ENCODE data around the gene SLC17A2.

SLC17A2 gene

GRCh38 chr6:25954756-25955155 is 24.3 kb upstream of the SLC17A2 start:
- Histone ChIP-seq H3K4me1 (ENCODE audit: control insufficient read depth, insufficient read depth, low read length) (no peaks in the 10 kb centered on the region), H3K4me3 (ENCODE audit: low read depth, low read length) (no peak overlapping the region), H3K27ac (ENCODE audit: extremely low read depth, low read depth, low read length) (no peak overlapping the region), H3K36me3 (ENCODE audit: control insufficient read depth in 2 of 2, insufficient read depth in 1 of 2, low read length in 2 of 2) (no peaks in the 10 kb centered on the region), H3K9me3 (ENCODE audit: control insufficient read depth, insufficient read depth, low read depth, low read length) (no peaks in the 10 kb centered on the region)
- CTCF ChIA-PET, result interaction anchor here (0.6 to 0.8 kb wide), 2 partner anchors 110 to 166 kb away, joined by 4 to 6 read pairs; no protein-coding TSS in a partner anchor
- TF ChIP-seq ZNF416 (tag by site-specific recombination; IDR thresholded peaks at IDR 0.05), result no peak
- TF ChIP-seq ZNF280C (tag by site-specific recombination; IDR thresholded peaks at IDR 0.05), result no peak
- TF ChIP-seq ZNF155 (tag by site-specific recombination; IDR thresholded peaks at IDR 0.05), result no peak
- no peak for TF ChIP-seq ZNF174 (tag by site-specific recombination; IDR thresholded peaks at IDR 0.05)
- TF ChIP-seq ZNF639 (tag by site-specific recombination; IDR thresholded peaks at IDR 0.05), result no peak
- TF ChIP-seq IKZF3 (tag by site-specific recombination; IDR thresholded peaks at IDR 0.05), result no peak
- no peak for TF ChIP-seq ZFHX2 (tag by site-specific recombination; conservative IDR thresholded peaks at IDR 0.05)
- TF ChIP-seq ZNF623 (tag by site-specific recombination; IDR thresholded peaks at IDR 0.05), result no peak
- no peak for TF ChIP-seq ZNF146 (tag by site-specific recombination; IDR thresholded peaks at IDR 0.05)
- no peak for TF ChIP-seq ZNF768 (tag by site-specific recombination; IDR thresholded peaks at IDR 0.05)
- no peak for TF ChIP-seq ZNF311 (tag by site-specific recombination; IDR thresholded peaks at IDR 0.05; ENCODE audit: borderline replicate concordance)
- TF ChIP-seq ZNF274 (IDR thresholded peaks at IDR 0.05; ENCODE audit: low read length), result no peak
- TF ChIP-seq ZNF274 (tag by site-specific recombination; IDR thresholded peaks at IDR 0.05; ENCODE audit: borderline replicate concordance), result no peak
- no peak for TF ChIP-seq ZNF335 (tag by site-specific recombination; conservative IDR thresholded peaks at IDR 0.05)
- TF ChIP-seq GLIS2 (tag by site-specific recombination; IDR thresholded peaks at IDR 0.05), result no peak
- no peak for TF ChIP-seq ZFP69B (tag by site-specific recombination; IDR thresholded peaks at IDR 0.05)
- TF ChIP-seq ZFP37 (tag by site-specific recombination; IDR thresholded peaks at IDR 0.05), result no peak
- TF ChIP-seq PRDM4 (tag by site-specific recombination; IDR thresholded peaks at IDR 0.05), result no peak
- POLR2A ChIA-PET, result no interaction called here

GRCh38 chr6:25953733-25954132 is 23.2 kb upstream of the SLC17A2 start:
- ChIA-PET CTCF (no interaction called here), POLR2A (no interaction called here)
- no peaks in the 10 kb centered on the region for H3K9me3 ChIP-seq (ENCODE audit: control insufficient read depth, insufficient read depth, low read depth, low read length)
- no peaks in the 10 kb centered on the region for H3K36me3 ChIP-seq (ENCODE audit: control insufficient read depth in 2 of 2, insufficient read depth in 1 of 2, low read length in 2 of 2)
- TF ChIP-seq ZNF670 (tag by site-specific recombination; IDR thresholded peaks at IDR 0.05; ENCODE audit: low read depth) (no peak), SP3 (tag by site-specific recombination; IDR thresholded peaks at IDR 0.05) (no peak)
- no peak overlapping the region for H3K27ac ChIP-seq (ENCODE audit: extremely low read depth, low read depth, low read length)
- H3K4me1 ChIP-seq (ENCODE audit: control insufficient read depth, insufficient read depth, low read length), result no peaks in the 10 kb centered on the region
- no peak overlapping the region for H3K4me3 ChIP-seq (ENCODE audit: low read depth, low read length)
